Measurements from ENCODE around the gene ANKRD63. TPM values are rescaled to one million over a fixed set of nuclear protein-coding genes. Genes with fewer than 3 reads are reported as not detected.

ANKRD63 gene
- total and polyA plus RNA-seq, 8 donors = not detected

DNA sequence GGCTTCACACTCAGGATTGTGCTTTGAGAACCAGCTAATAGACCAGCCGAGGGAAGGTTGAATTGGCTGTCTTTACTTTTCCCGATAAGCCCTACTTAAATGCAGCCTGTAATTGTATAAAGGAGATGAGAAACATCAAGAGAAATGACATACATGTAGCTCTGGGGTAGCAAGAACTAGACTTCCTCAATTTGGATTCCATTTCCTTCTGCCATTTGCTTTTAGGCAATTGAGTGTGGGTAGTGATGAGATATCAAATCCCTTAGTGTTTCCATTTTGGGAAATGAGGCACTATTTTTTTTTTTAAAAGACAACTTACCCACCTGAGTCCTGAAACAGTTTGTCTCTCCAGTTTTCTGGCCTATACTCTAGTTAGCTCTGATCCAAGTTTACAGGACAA is 42.8 kb upstream of the ANKRD63 start:
- Histone ChIP-seq H3K9me3 (no peaks in the 10 kb centered on the region), H3K4me3 (peak overlapping the region in 1 of 2 donors; percentile 86)

GRCh38 chr15:40325188-40325587 is 42.3 kb upstream of the ANKRD63 start:
- peak overlapping the region in 1 of 2 donors; percentile 21 for H3K27ac ChIP-seq

More for the DNA sequence above, 42.8 kb upstream of the ANKRD63 start:
- Histone ChIP-seq H3K27me3 (no peaks in the 10 kb centered on the region), H3K4me1 (peaks cover 23 to 77% of the 10 kb centered on the region in 2 donors), H3K27ac (peak overlapping the region in 1 of 2 donors; percentile 21), H3K36me3 (peaks cover 0 to 8% of the 10 kb centered on the region in 2 donors)
- ATAC-seq = no peak
- DNase-seq = no peak
- intact Hi-C loops (cut with DNase I) = no loop called here
- no peak for TF ChIP-seq CTCF (IDR thresholded peaks at IDR 0.05)

GRCh38 chr15:40323953-40324937 is 41.4 kb upstream of the ANKRD63 start:
- Histone ChIP-seq H3K27me3 (no peaks in the 10 kb centered on the region), H3K9me3 (no peaks in the 10 kb centered on the region), H3K36me3 (peaks cover 0 to 8% of the 10 kb centered on the region in 2 donors), H3K27ac (peak overlapping the region; percentile 77 to 80), H3K4me1 (peaks cover 15 to 67% of the 10 kb centered on the region in 2 donors), H3K4me3 (peak overlapping the region; percentile 67 to 86)
- TF ChIP-seq CTCF (IDR thresholded peaks at IDR 0.05) = no peak
- ATAC-seq = peak; percentile 9
- intact Hi-C loops (cut with DNase I) = no loop called here
- DNase-seq = peak in 1 of 4 donors; percentile 87

More at GRCh38 chr15:40325188-40325587, 42.3 kb upstream of the ANKRD63 start:
- intact Hi-C loops (cut with DNase I) = no loop called here
- no peaks in the 10 kb centered on the region for H3K9me3 ChIP-seq
- ATAC-seq (no peak), DNase-seq (no peak)
- peaks cover 19 to 74% of the 10 kb centered on the region in 2 donors for H3K4me1 ChIP-seq
- H3K4me3 ChIP-seq = peak overlapping the region; percentile 67 to 86
- no peak for TF ChIP-seq CTCF (IDR thresholded peaks at IDR 0.05)
- H3K36me3 ChIP-seq = peaks cover 0 to 8% of the 10 kb centered on the region in 2 donors
- H3K27me3 ChIP-seq = no peaks in the 10 kb centered on the region

GRCh38 chr15:40323239-40323952 is 40.5 kb upstream of the ANKRD63 start, which contains the start of gene INAFM2:
TSS of gene INAFM2 (plus strand) at chr15:40323692. CDS start at chr15:40324056, 364 bp downstream.
- DNase-seq = peak; percentile 91 to 97 (median 94)
- peak; percentile 37 to 83 for TF ChIP-seq CTCF (IDR thresholded peaks at IDR 0.05)
- Histone ChIP-seq H3K27ac (peak within 1 kb of the TSS; percentile 77 to 80), H3K4me3 (peak within 1 kb of the TSS; percentile 67 to 86), H3K4me1 (peaks cover 15 to 58% of the 10 kb centered on the region in 2 donors), H3K9me3 (no peaks in the 10 kb centered on the region), H3K36me3 (peaks cover 0 to 8% of the 10 kb centered on the region in 2 donors), H3K27me3 (no peaks in the 10 kb centered on the region)
- intact Hi-C loops (cut with DNase I) = no loop called here
- ATAC-seq = peak; percentile 93

All from left lung (tissue), 10 donors.